PC-9 (cell line): ENCODE results near the gene DTNBP1. TPM values are rescaled to one million over a fixed set of nuclear protein-coding genes. Genes with fewer than 3 reads are reported as not detected.

Experiments
- BruUV-seq: library from RNA; stranded (reverse); fragments of 400-500 nt; replicated peaks from 2 replicates; lab custom pipeline; 2021; lab: Mats Ljungman, UMichigan
- CTCF ChIA-PET: fragments of 300-600 bp; sonication (Branson Sonifier 250); formaldehyde crosslinking; loops from one replicate; lab custom pipeline; 2022; ENCODE audit warnings: antibody characterized with exemption; lab: Charles Lee
- POLR2A ChIA-PET: fragments of 300-600 bp; sonication (Branson Sonifier 250); formaldehyde crosslinking; loops from one replicate; lab custom pipeline; 2022; ENCODE audit warnings: antibody characterized with exemption; ENCODE audit not compliant: unreplicated experiment; lab: Charles Lee
- DNase-seq, 2 experiments: peaks; one replicate each; pipeline versions ENCODE4 v3.0.0 to v3.0.0-alpha.2; 2015 to 2022; ENCODE audit warnings: mixed read lengths in 1 of 2
- H2AFZ ChIP-seq: fragments of 200-600 bp; sonication (generic); 2 replicates; pipeline ENCODE4 v1.8.1; 2017; ENCODE audit warnings: antibody characterized with exemption
- H3F3A ChIP-seq: fragments of 200-600 bp; sonication (generic); 2 replicates; pipeline ENCODE4 v1.8.1; 2017; ENCODE audit warnings: antibody characterized with exemption, mild to moderate bottlenecking, low read depth; ENCODE audit not compliant: insufficient read depth
- H3K27ac ChIP-seq: fragments of 200-600 bp; sonication (generic); 2 replicates; pipeline ENCODE4 v1.6.1; 2016; ENCODE audit warnings: mixed run types
- H3K27me3 ChIP-seq: fragments of 200-600 bp; sonication (generic); 2 replicates; pipeline ENCODE4 v1.6.1; 2016; ENCODE audit warnings: low read depth, mixed run types; ENCODE audit not compliant: insufficient read depth
- H3K36me3 ChIP-seq: fragments of 200-600 bp; sonication (generic); 2 replicates; pipeline ENCODE4 v1.6.1; 2016; ENCODE audit warnings: low read depth, mixed run types
- H3K4me1 ChIP-seq: fragments of 200-600 bp; sonication (generic); replicated peaks from 2 replicates; pipeline ENCODE4 v1.6.1; 2016; ENCODE audit warnings: mixed run types; ENCODE audit not compliant: insufficient read depth
- H3K4me2 ChIP-seq: fragments of 200-600 bp; sonication (generic); 2 replicates; pipeline ENCODE4 v1.6.1; 2017; ENCODE audit warnings: mixed run types
- H3K4me3 ChIP-seq: fragments of 200-600 bp; sonication (generic); 2 replicates; pipeline ENCODE4 v1.6.1; 2016; ENCODE audit warnings: mixed run types
- H3K79me2 ChIP-seq: fragments of 200-600 bp; sonication (generic); 2 replicates; pipeline ENCODE4 v1.6.1; 2017; ENCODE audit warnings: low read depth, mixed run types
- H3K9me2 ChIP-seq: fragments of 200-600 bp; sonication (generic); 2 replicates; pipeline ENCODE4 v1.8.1; 2017; ENCODE audit warnings: mild to moderate bottlenecking; ENCODE audit not compliant: insufficient read depth
- H3K9me3 ChIP-seq: fragments of 200-600 bp; sonication (generic); 2 replicates; pipeline ENCODE4 v1.8.1; 2016; ENCODE audit warnings: low read depth; ENCODE audit not compliant: insufficient read depth
- H4K20me1 ChIP-seq: fragments of 200-600 bp; sonication (generic); 2 replicates; pipeline ENCODE4 v1.8.1; 2017; ENCODE audit not compliant: insufficient read depth
- EZH2 ChIP-seq: fragments of 200-600 bp; sonication (generic); IDR thresholded peaks from 2 replicates; pipeline ENCODE4 v1.8.0; 2017; ENCODE audit warnings: antibody characterized with exemption, low read depth
- intact Hi-C: fragments of 100-400 bp; cut with micrococcal nuclease; formaldehyde crosslinking; loops from one replicate; pipeline ENCODE4 v1.10.0; 2022; ENCODE audit not compliant: unreplicated experiment
- total RNA-seq: library from RNA; stranded (reverse); gene quantifications from 2 replicates; pipeline ENCODE4 v1.2.3, GENCODE V29; 2021
- TF ChIP-seq, protein P1 (sequence below): fragments of 200-600 bp; sonication (generic); conservative IDR thresholded peaks from 2 replicates; pipeline ENCODE4 v1.6.1; 2017; ENCODE audit warnings: mixed run types, antibody characterized with exemption, mild to moderate bottlenecking, moderate library complexity

DTNBP1 gene
- total RNA-seq, 1 experiment from 2014 or later = 9.1 TPM

DNA sequence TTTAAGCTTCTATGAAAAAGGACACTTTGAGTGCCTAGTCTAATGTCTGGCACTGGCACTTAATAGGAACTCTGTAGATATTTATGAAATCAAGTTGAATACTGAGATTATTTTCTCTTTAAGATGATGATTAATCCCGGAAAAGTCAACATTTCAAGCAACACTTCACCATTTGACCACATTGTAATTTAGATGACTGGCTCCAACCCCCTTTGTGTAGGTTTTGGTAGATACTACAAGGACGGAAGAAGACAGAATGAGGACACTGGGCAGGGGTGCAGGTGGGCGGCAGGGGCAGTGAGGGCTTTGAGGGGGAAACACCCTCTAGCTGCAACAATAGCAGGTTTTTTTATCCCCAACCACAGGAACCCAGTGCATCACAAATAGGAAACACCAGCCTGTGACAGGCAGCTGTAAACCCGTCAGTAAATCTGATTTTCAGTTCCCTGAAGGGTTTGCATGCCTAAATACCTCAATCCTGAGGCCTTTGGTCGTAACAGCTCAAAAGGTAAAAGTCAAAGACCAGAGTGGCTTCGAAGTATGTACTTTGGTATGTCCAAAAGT is 4.6 kb downstream of the DTNBP1 start:
- BruUV-seq = no TSS peak

DNA sequence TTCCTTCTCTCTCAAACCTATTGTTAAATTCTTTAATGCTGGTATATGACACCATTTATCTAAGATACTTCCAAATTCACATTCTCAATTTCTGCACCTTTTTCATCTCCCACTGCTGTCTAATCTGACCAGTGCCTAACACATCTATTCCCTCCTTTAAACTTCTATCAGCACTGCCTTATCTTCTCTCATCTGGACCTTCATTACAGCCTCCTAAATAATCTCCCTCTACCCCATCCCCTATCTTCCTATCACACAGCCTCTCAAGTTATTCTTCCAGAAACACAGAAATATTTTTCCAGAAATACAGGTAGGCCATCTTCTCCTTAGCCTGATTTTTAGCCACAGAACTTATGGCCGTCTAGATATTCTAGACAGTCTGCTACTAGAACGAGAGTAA is 5.5 kb downstream of the DTNBP1 start:
- Histone ChIP-seq H3K9me2 (no peaks in the 10 kb centered on the region), H2AFZ (no peak overlapping the region), H4K20me1 (no peaks in the 10 kb centered on the region; the same call in 1 of the 2 replicates), H3K9me3 (no peaks in the 10 kb centered on the region), H3K4me3 (no peak overlapping the region), H3K79me2 (peaks cover 17% of the 10 kb centered on the region), H3K27ac (no peak overlapping the region), H3K27me3 (no peaks in the 10 kb centered on the region), H3F3A (no peaks in the 10 kb centered on the region), H3K4me1 (no peaks in the 10 kb centered on the region; the same call in 1 of the 2 replicates), H3K36me3 (no peaks in the 10 kb centered on the region), H3K4me2 (no peak overlapping the region)
- POLR2A ChIA-PET = no interaction called here
- BruUV-seq = no TSS peak
- intact Hi-C loops = no loop called here
- TF ChIP-seq, protein P1, sequence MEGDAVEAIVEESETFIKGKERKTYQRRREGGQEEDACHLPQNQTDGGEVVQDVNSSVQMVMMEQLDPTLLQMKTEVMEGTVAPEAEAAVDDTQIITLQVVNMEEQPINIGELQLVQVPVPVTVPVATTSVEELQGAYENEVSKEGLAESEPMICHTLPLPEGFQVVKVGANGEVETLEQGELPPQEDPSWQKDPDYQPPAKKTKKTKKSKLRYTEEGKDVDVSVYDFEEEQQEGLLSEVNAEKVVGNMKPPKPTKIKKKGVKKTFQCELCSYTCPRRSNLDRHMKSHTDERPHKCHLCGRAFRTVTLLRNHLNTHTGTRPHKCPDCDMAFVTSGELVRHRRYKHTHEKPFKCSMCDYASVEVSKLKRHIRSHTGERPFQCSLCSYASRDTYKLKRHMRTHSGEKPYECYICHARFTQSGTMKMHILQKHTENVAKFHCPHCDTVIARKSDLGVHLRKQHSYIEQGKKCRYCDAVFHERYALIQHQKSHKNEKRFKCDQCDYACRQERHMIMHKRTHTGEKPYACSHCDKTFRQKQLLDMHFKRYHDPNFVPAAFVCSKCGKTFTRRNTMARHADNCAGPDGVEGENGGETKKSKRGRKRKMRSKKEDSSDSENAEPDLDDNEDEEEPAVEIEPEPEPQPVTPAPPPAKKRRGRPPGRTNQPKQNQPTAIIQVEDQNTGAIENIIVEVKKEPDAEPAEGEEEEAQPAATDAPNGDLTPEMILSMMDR = no peak
- no peak for TF ChIP-seq EZH2
- no peak for DNase-seq
- CTCF ChIA-PET = no interaction called here

More for the DNA sequence above, 4.6 kb downstream of the DTNBP1 start:
- no peak for DNase-seq
- H3K79me2 ChIP-seq = peaks cover 17% of the 10 kb centered on the region
- H3K27ac ChIP-seq = no peak overlapping the region
- H3K4me2 ChIP-seq = no peak overlapping the region
- H2AFZ ChIP-seq = no peak overlapping the region
- H4K20me1 ChIP-seq = no peaks in the 10 kb centered on the region; the same call in 1 of the 2 replicates
- no peak overlapping the region for H3K4me3 ChIP-seq
- H3F3A ChIP-seq = no peaks in the 10 kb centered on the region
- TF ChIP-seq, protein P1 = no peak
- TF ChIP-seq EZH2 = no peak
- POLR2A ChIA-PET = interaction anchor here (0.6 kb wide), 2 partner anchors 476 to 524 kb away, joined by 3 to 7 read pairs; no protein-coding TSS in a partner anchor
- no peaks in the 10 kb centered on the region for H3K36me3 ChIP-seq
- CTCF ChIA-PET = no interaction called here
- no peaks in the 10 kb centered on the region; the same call in 1 of the 2 replicates for H3K4me1 ChIP-seq
- H3K9me2 ChIP-seq = no peaks in the 10 kb centered on the region
- no peaks in the 10 kb centered on the region for H3K9me3 ChIP-seq
- H3K27me3 ChIP-seq = no peaks in the 10 kb centered on the region
- intact Hi-C loops = no loop called here

DNA sequence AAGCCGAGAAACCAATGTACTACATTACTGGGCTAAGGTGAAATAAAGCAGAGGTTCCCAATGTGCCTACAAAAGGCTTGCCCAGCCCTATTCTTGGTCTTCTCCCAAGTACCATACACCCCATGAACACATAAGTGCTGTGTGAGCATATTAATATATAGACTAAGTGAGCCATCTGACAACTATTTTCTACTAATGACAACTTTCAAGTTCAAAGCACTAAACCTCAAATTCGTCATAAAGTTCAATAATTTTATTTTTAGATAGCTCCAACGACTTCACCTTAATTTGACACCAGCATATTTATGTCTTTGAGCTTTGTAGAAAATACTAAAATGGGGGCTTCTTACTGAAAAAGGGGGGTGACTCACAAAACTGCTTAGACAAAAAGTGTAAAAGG is 6.7 kb downstream of the DTNBP1 start:
- BruUV-seq = no TSS peak
- H3K4me1 ChIP-seq = no peaks in the 10 kb centered on the region
- H3K9me3 ChIP-seq = no peaks in the 10 kb centered on the region
- no peak overlapping the region for H3K4me3 ChIP-seq
- intact Hi-C loops = no loop called here
- no peaks in the 10 kb centered on the region; the same call in 1 of the 2 replicates for H4K20me1 ChIP-seq
- H3F3A ChIP-seq = no peaks in the 10 kb centered on the region
- H3K79me2 ChIP-seq = peaks cover 10% of the 10 kb centered on the region
- no peaks in the 10 kb centered on the region for H3K36me3 ChIP-seq
- H3K4me2 ChIP-seq = no peak overlapping the region
- no peaks in the 10 kb centered on the region for H3K27me3 ChIP-seq
- H3K27ac ChIP-seq = no peak overlapping the region
- no peak for DNase-seq
- H3K9me2 ChIP-seq = no peaks in the 10 kb centered on the region
- TF ChIP-seq, protein P1 = no peak
- no peak for TF ChIP-seq EZH2
- CTCF ChIA-PET = no interaction called here
- no peak overlapping the region for H2AFZ ChIP-seq
- POLR2A ChIA-PET = no interaction called here
